Measurements from ENCODE around the gene GPR158.
"Not testable (repeated sequence)": the region's sequence is repeated elsewhere in the genome, so short reads cannot be mapped to it uniquely, and the experiment has no call there.

GPR158 gene

GRCh38 chr10:25336330-25336729 is 161.5 kb downstream of the GPR158 start:
- no peak for FAIRE-seq

GRCh38 chr10:25338271-25338670 is 163.5 kb downstream of the GPR158 start:
- no peak for TF ChIP-seq CTCF (IDR thresholded peaks at IDR 0.05; ENCODE audit: insufficient read depth, missing control alignments)
- FAIRE-seq = no peak

More at GRCh38 chr10:25336330-25336729, 161.5 kb downstream of the GPR158 start:
- no peak for TF ChIP-seq CTCF (IDR thresholded peaks at IDR 0.05; ENCODE audit: insufficient read depth, missing control alignments)
- no peak for DNase-seq (ENCODE audit: insufficient read length, low spot score)

GRCh38 chr10:25339966-25340365 is 165.2 kb downstream of the GPR158 start:
- TF ChIP-seq CTCF (IDR thresholded peaks at IDR 0.05; ENCODE audit: insufficient read depth, missing control alignments) = no peak
- DNase-seq (ENCODE audit: insufficient read length, low spot score) (no peak), FAIRE-seq (no peak)

More at GRCh38 chr10:25338271-25338670, 163.5 kb downstream of the GPR158 start:
- no peak for DNase-seq (ENCODE audit: insufficient read length, low spot score)

GRCh38 chr10:25349520-25349919 is 174.7 kb downstream of the GPR158 start:
- DNase-seq (ENCODE audit: insufficient read length, low spot score) (no peak), FAIRE-seq (no peak)
- no peak for TF ChIP-seq CTCF (IDR thresholded peaks at IDR 0.05; ENCODE audit: insufficient read depth, missing control alignments)

DNA sequence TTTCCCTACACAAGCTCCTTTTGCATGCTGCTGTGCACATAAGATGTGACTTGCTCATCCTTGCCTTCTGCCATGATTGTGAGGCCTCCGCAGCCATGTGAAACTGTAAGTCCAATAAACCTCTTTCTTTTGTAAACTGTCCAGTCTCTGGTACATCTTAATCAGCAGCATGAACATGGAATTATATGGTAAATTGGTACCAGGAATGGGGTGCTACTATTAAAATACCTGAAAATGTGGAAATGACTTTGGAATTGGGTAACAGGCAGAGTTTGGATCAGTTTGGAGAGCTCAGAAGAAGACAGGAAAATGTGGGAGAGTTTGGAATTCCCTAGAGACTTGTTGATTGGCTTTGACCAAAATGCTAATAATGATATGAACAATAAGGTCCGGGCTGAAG is 181.8 kb downstream of the GPR158 start:
- no peak for DNase-seq (ENCODE audit: insufficient read length, low spot score)
- FAIRE-seq = no peak
- no peak for TF ChIP-seq CTCF (IDR thresholded peaks at IDR 0.05; ENCODE audit: insufficient read depth, missing control alignments)

GRCh38 chr10:25357269-25357668 is 182.5 kb downstream of the GPR158 start:
- DNase-seq (ENCODE audit: insufficient read length, low spot score) (no peak), FAIRE-seq (no peak)
- no peak for TF ChIP-seq CTCF (IDR thresholded peaks at IDR 0.05; ENCODE audit: insufficient read depth, missing control alignments)

- FAIRE-seq (no peak), DNase-seq (ENCODE audit: insufficient read length, low spot score) (no peak)
- TF ChIP-seq CTCF (IDR thresholded peaks at IDR 0.05; ENCODE audit: insufficient read depth, missing control alignments) = no peak
These were observed 207.4 kb downstream of the GPR158 start for GRCh38 chr10:25382029-25382810.

DNA sequence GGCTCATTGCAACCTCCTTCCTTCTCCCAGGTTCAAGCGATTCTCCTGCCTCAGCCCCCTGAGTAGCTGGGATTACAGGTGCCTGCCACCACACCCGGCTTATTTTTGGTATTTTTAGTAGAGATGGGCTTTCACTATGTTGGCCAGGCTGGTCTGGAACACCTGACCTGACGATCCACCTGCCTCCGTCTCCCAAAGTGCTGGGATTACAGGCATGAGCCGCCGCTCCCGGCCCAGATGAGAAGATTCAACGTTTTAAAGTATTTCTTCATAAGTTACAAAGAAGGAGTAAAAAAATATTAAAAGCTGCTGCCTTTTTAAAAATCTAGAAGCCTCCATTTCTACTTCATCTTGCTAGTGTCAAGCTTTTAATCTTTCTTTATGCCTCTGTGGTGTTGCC is 208.1 kb downstream of the GPR158 start:
- not testable (repeated sequence) for FAIRE-seq; DNase-seq (ENCODE audit: insufficient read length, low spot score)
